ENCODE data around the gene S1PR1.
A peak's percentile ranks its signal among the peaks of the same experiment; 100 is the strongest.

The S1PR1 gene

GRCh38 chr1:101250222-101250621, 13.4 kb downstream of the S1PR1 start:
- DNase-seq, result no peak

GRCh38 chr1:101250656-101251272, 13.9 kb downstream of the S1PR1 start:
- DNase-seq, result no peak

- DNase-seq, result no peak
Measured at GRCh38 chr1:101251504-101251903, 14.7 kb downstream of the S1PR1 start.

GRCh38 chr1:101253976-101254674, 17.3 kb downstream of the S1PR1 start:
- DNase-seq, result no peak

GRCh38 chr1:101257500-101258325, 20.9 kb downstream of the S1PR1 start:
- DNase-seq, result peak; percentile 64

GRCh38 chr1:101259744-101260148, 22.9 kb downstream of the S1PR1 start:
- no peak for DNase-seq

GRCh38 chr1:101260556-101261350, 23.9 kb downstream of the S1PR1 start:
- DNase-seq, result no peak

GRCh38 chr1:101261623-101262022, 24.8 kb downstream of the S1PR1 start:
- DNase-seq, result no peak

- DNase-seq, result no peak
Measured at GRCh38 chr1:101262060-101262459, 25.2 kb downstream of the S1PR1 start.

- DNase-seq, result no peak
Measured at GRCh38 chr1:101262630-101263348, 26.0 kb downstream of the S1PR1 start.

- no peak for DNase-seq
Measured at GRCh38 chr1:101264697-101265096, 27.9 kb downstream of the S1PR1 start.

GRCh38 chr1:101265684-101266083, 28.9 kb downstream of the S1PR1 start:
- no peak for DNase-seq

GRCh38 chr1:101267082-101267481, 30.3 kb downstream of the S1PR1 start:
- DNase-seq, result no peak

GRCh38 chr1:101268893-101269292, 32.1 kb downstream of the S1PR1 start:
- no peak for DNase-seq

GRCh38 chr1:101275672-101276071, 38.9 kb downstream of the S1PR1 start:
- DNase-seq, result no peak

- DNase-seq, result no peak
Measured at GRCh38 chr1:101276818-101277217, 40.0 kb downstream of the S1PR1 start.

GRCh38 chr1:101278238-101278637, 41.4 kb downstream of the S1PR1 start:
- DNase-seq, result no peak

GRCh38 chr1:101278845-101279244, 42.0 kb downstream of the S1PR1 start:
- DNase-seq, result no peak

GRCh38 chr1:101280049-101280592, 43.3 kb downstream of the S1PR1 start:
- no peak for DNase-seq

- DNase-seq, result no peak
Measured at GRCh38 chr1:101280942-101281654, 44.3 kb downstream of the S1PR1 start.

- DNase-seq, result no peak
Measured at GRCh38 chr1:101281751-101282150, 44.9 kb downstream of the S1PR1 start.

Data from CD4-positive, alpha-beta T cell treated with Interleukin-15 for 1 hour (primary cell).